SH-SY5Y (cell line): ENCODE data around the gene PPHLN1.

Experiments
- GATA2 ChIP-seq: IDR thresholded peaks from 2 replicates; pipeline ENCODE4 v1.6.1; 2011; ENCODE audit warnings: mild to moderate bottlenecking, low read depth, low read length
- GATA3 ChIP-seq: IDR thresholded peaks from 2 replicates; pipeline ENCODE4 v1.6.1; 2011; ENCODE audit warnings: low read depth, mild to moderate bottlenecking, low read length, moderate library complexity

PPHLN1 gene

DNA sequence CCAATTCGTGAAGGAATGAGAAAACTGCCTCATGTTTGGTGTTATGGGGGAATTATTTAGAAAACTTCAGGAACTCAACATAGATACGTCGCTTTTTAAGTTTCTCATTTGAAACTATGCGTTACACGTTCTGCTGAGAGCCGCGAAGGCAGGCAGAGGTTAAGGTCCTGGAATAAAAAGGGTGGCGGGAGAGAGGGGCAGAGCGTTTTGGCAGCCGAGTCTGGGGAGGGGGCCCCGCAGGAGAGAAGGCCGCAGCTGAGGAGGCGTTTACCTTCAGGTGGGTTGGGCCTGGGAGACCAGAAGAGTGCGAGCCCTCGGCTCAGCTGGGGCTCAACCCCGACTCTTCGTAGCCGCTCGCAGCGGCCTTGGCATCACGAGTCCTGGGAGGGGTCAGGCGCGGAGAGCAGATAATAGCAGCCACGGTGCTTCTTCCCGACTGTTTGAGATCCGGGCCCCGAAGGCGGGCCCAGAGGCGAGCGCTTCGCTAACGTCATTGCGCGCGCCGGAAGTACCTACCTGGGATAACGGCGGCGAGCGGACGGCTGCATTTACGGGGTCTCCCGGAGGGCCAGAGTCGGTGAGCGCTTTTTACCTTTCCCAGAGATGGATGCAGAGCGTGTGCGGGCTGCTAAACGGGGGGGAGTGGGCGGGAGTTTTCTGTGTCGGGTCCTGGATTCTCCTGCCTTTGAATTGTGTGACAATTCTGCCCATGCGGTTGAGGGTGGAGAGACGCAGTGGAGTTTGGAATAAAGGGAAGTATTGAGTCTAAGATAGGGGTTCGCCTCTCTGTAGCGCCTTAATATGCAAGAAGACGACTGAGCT lies at the start of gene PPHLN1, which contains the start of gene ZCRB1:
Gene PPHLN1 (plus strand): TSS at position 515 of the 822 bp plus-strand sequence. CDS start 9,736 bp downstream, outside the sequence.
Gene ZCRB1 (minus strand): TSS at position 442 of the 822 bp plus-strand sequence. CDS start 1,992 bp downstream, outside the sequence.
- no peak for TF ChIP-seq GATA3

- TF ChIP-seq GATA2, result no peak
- TF ChIP-seq GATA3, result no peak
Observed at GRCh38 chr12:42277396-42278127, 48.4 kb upstream of the PPHLN1 start.

GRCh38 chr12:42278128-42278510 lies 47.8 kb upstream of the PPHLN1 start:
- TF ChIP-seq GATA3, result no peak
- TF ChIP-seq GATA2, result no peak

DNA sequence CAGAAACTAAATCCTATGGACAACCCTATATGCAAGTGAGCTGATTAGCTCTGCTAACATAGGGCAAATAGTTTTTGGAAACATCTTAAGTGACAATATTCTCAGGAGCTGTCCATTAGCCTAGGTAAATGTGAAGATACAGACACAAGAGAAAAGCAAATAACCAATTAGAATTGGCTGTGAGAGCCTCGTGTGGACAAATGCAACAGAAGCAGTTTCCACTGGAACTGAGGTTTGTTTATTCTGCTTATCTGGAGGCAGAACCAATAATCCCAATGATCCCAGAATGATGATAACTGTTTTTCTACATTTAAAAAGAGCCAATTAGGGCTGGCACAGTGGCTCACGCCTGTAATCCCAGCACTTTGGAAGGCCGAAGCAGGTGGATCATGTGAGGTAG lies 44.7 kb upstream of the PPHLN1 start:
- TF ChIP-seq GATA3, result no peak
- TF ChIP-seq GATA2, result no peak

- TF ChIP-seq GATA3 (no peak), GATA2 (no peak)
Observed at GRCh38 chr12:42281844-42282243, 44.1 kb upstream of the PPHLN1 start.

DNA sequence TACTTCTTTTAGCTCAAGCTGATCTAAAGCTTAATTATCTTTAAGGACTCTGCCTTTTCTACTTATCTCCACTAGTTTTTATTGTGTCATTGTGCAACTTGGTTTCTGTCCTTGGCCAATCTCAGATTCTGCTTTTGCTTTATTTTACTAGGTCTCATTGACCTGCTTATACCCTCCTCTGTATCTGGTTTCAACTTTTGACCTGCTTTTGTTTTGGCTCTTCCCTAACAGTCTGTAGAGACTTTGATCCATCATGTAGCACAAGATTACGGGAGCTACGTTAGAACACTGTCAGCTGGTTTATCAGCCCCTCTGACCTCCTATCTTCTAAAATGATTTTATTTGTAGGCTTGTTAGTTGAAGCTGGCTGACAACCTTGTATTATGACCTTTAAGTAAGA lies 43.7 kb upstream of the PPHLN1 start:
- TF ChIP-seq GATA3, result no peak

GRCh38 chr12:42283739-42284138 lies 42.2 kb upstream of the PPHLN1 start:
- no peak for TF ChIP-seq GATA2
- TF ChIP-seq GATA3, result no peak

DNA sequence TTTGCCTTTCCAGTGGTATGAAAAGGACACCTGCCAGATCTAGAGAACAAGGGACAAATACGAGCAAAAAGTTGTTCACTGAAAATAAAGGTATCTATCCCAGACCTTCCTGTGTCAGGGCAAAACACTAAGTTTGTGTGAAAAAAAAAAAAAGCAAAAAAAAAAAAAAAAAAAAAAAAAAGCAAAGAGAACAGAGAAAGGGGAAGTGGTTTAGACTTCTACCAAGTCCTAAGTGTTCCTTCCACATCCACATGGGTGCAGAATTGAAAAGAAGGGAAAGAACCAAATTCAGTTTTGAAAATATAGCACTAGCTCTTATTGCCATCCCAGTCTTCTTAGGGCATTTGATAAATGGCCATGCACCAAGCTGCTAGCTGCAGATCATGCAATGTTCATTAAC lies 41.8 kb upstream of the PPHLN1 start:
- TF ChIP-seq GATA3, result no peak
- no peak for TF ChIP-seq GATA2

DNA sequence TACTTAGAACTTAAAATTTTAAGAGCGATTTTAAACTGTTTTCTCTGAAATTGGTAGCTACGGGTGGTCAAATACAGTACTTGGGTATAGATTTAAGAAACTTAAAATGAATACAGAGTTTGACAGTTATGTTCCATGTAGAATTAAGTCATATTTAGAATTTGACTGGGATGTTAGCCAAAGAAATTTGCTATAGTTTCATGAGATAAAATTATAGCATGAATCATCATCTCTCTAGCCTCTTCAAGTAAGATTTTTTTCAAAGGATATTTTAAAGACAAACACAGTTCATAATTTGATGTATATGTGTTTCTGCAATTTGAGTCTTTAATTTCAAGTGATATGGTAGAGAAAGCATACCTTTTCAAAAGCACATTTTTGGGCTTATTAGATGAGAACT lies 41.1 kb upstream of the PPHLN1 start:
- TF ChIP-seq GATA2, result no peak
- no peak for TF ChIP-seq GATA3

- TF ChIP-seq GATA3 (no peak), GATA2 (no peak)
Observed at GRCh38 chr12:42285431-42285830, 40.5 kb upstream of the PPHLN1 start.

- TF ChIP-seq GATA2 (no peak), GATA3 (no peak)
Observed at GRCh38 chr12:42286741-42287140, 39.2 kb upstream of the PPHLN1 start.

DNA sequence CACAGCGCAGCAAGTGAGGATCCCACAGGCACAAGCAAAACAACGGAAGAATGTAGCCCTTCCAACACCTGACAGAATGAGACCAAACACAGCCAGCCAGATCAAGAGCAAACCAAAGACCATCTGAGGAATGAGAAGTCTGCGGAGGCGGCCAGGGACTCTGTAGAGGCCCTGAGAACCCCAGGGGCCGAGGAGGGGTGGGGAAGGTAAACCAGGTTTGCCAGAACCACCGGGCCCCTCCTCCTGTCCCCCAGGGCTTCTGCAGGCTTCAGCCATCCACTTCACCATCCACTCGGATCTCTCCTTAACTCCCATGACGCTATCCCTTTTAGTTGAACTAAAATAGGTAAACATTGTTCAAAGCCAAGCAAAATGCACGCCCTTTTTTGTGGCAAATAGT lies 37.4 kb upstream of the PPHLN1 start:
- TF ChIP-seq GATA3, result no peak
- no peak for TF ChIP-seq GATA2

DNA sequence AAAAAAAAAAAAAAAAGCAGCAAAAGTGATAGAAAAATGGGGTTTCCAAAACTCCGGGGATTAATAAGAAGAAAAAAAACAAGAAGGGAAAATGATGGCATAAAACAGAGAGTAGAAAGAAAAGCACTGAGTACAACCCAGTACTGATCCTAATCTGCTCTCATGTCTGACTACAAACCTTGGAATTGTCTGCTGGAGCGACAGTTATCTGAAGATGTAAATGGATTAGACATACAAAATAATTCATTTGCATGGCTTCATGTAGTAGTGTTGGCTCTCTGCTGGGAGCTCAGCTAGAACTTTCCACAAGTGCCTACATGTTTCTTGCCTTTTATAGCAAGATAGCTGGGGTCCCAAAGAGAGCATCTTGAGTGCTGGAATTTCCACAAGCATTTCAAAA lies 34.3 kb upstream of the PPHLN1 start:
- TF ChIP-seq GATA2 (peak; percentile 75; the same call in 1 of the 2 replicates), GATA3 (peak; percentile 64)

GRCh38 chr12:42296503-42297109 lies 29.4 kb upstream of the PPHLN1 start:
- TF ChIP-seq GATA3 (no peak), GATA2 (no peak)

DNA sequence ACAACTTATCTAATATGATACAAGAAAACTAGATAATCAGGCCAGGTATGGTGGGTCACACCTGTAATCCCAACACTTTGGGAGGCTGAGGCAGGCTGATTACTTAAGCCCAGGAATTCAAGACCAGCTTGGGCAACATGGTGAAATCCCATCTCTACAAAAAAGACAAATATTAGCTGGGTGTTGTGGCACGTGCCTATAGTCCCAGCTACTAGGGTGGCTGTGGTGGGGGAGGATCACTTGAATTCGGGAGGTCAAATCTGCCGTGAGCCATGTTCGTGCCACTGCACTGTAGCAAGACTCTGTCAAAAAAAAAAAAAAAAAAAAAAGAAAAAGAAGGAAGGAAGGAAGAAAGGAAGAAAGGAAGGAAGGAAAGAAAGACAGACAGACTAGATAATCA lies 27.1 kb upstream of the PPHLN1 start:
- TF ChIP-seq GATA2 (no peak), GATA3 (no peak)
